ENCODE measurements around the gene MPEG1. TPM values are rescaled to one million over a fixed set of nuclear protein-coding genes. Genes with fewer than 3 reads are reported as not detected.

The MPEG1 gene
- total and polyA plus RNA-seq, 2 of the 13 experiments (the other 11 are each of a cell fraction or from before 2014, with no cell fraction given): not detected

DNA sequence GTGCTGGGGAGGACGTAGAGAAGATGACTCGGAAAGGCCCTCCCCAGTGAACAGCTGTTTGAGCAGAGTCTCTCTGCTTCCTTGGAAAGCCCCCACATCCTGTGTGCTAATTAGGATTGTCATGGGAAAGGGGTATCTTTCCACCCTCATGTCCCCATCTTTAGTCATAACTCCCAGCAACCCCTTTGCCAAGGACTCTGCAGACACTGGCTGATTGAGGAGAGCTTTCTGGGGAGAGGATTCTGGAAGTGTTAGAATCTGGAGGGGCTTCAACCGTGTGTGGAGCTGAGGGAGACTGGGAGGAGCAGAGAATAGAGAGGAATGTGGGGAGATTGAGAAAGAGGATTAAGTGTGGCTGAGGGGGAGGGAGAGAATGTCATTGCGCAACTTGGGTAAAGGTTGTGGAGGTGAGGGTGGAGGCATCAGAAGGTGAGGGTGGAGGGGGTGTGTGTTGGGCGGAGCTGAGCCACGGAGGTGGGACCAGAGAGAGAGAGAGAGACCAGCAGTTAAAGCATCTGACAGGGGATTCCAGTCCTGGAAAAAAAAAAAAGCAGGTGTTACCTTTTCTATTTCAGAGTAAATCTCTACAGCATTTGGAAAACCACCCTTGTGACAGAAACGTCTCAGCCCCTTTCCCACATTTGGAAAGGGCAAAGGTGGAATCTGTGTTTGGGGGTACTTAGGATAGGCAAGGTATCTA is 38.6 kb downstream of the MPEG1 start (continued):
- 0 out of 2 replicates have a peak, but pooled peaks have one; percentile 12 for TF ChIP-seq ZBTB26 (CRISPR knock-in tag; IDR thresholded peaks at IDR 0.05; ENCODE audit: borderline replicate concordance)
- TF ChIP-seq, protein P1, sequence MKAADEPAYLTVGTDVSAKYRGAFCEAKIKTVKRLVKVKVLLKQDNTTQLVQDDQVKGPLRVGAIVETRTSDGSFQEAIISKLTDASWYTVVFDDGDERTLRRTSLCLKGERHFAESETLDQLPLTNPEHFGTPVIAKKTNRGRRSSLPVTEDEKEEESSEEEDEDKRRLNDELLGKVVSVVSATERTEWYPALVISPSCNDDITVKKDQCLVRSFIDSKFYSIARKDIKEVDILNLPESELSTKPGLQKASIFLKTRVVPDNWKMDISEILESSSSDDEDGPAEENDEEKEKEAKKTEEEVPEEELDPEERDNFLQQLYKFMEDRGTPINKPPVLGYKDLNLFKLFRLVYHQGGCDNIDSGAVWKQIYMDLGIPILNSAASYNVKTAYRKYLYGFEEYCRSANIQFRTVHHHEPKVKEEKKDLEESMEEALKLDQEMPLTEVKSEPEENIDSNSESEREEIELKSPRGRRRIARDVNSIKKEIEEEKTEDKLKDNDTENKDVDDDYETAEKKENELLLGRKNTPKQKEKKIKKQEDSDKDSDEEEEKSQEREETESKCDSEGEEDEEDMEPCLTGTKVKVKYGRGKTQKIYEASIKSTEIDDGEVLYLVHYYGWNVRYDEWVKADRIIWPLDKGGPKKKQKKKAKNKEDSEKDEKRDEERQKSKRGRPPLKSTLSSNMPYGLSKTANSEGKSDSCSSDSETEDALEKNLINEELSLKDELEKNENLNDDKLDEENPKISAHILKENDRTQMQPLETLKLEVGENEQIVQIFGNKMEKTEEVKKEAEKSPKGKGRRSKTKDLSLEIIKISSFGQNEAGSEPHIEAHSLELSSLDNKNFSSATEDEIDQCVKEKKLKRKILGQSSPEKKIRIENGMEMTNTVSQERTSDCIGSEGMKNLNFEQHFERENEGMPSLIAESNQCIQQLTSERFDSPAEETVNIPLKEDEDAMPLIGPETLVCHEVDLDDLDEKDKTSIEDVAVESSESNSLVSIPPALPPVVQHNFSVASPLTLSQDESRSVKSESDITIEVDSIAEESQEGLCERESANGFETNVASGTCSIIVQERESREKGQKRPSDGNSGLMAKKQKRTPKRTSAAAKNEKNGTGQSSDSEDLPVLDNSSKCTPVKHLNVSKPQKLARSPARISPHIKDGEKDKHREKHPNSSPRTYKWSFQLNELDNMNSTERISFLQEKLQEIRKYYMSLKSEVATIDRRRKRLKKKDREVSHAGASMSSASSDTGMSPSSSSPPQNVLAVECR (CRISPR knock-in tag; IDR thresholded peaks at IDR 0.05; ENCODE audit: borderline replicate concordance): peak; percentile 56; the same call in 1 of the 2 replicates
- peak; percentile 31; the same call in 1 of the 2 replicates for TF ChIP-seq KDM1A (CRISPR knock-in tag; IDR thresholded peaks at IDR 0.05)
- peak; percentile 56; the same call in 1 of the 2 replicates for TF ChIP-seq HDAC1 (CRISPR knock-in tag; IDR thresholded peaks at IDR 0.05)
- no peak for TF ChIP-seq MYC (CRISPR knock-in tag; IDR thresholded peaks at IDR 0.05; ENCODE audit: borderline replicate concordance)
- peak; percentile 72 for TF ChIP-seq THAP11 (CRISPR knock-in tag; IDR thresholded peaks at IDR 0.05)
- TF ChIP-seq ZNF782 (CRISPR knock-in tag; IDR thresholded peaks at IDR 0.05; ENCODE audit: borderline replicate concordance): no peak; the same call in 1 of the 2 replicates
- peak; percentile 86 for TF ChIP-seq ARID5B (CRISPR knock-in tag; IDR thresholded peaks at IDR 0.05)
- TF ChIP-seq KLF11 (CRISPR knock-in tag; IDR thresholded peaks at IDR 0.05): peak; percentile 21; the same call in 1 of the 2 replicates
- TF ChIP-seq KLF12 (CRISPR knock-in tag; IDR thresholded peaks at IDR 0.05; ENCODE audit: borderline replicate concordance): no peak
- peak; percentile 95 for TF ChIP-seq TEAD3 (CRISPR knock-in tag; optimal IDR thresholded peaks at IDR 0.05; ENCODE audit: borderline replicate concordance)
- TF ChIP-seq CREM (IDR thresholded peaks at IDR 0.05): peak; percentile 26; the same call in 1 of the 2 replicates
- no peak for TF ChIP-seq CREM (CRISPR knock-in tag; IDR thresholded peaks at IDR 0.05)
- TF ChIP-seq, protein P2, sequence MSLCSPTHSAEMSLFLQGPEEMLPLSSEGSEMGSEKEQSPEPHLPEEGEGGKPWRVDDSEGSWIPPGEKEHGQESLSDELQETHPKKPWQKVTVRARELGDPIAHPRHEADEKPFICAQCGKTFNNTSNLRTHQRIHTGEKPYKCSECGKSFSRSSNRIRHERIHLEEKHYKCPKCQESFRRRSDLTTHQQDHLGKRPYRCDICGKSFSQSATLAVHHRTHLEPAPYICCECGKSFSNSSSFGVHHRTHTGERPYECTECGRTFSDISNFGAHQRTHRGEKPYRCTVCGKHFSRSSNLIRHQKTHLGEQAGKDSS (CRISPR knock-in tag; IDR thresholded peaks at IDR 0.05; ENCODE audit: borderline replicate concordance, low read depth): no peak
- peak; percentile 58; the same call in 1 of the 2 replicates for TF ChIP-seq FOXA3 (CRISPR knock-in tag; IDR thresholded peaks at IDR 0.05)
- TF ChIP-seq HNRNPK (IDR thresholded peaks at IDR 0.05; ENCODE audit: low read depth, low read length, poor library complexity, severe bottlenecking): no peak

All from HepG2 (cell line).